ENCODE data around the gene BCL2L12.

Gene BCL2L12

DNA sequence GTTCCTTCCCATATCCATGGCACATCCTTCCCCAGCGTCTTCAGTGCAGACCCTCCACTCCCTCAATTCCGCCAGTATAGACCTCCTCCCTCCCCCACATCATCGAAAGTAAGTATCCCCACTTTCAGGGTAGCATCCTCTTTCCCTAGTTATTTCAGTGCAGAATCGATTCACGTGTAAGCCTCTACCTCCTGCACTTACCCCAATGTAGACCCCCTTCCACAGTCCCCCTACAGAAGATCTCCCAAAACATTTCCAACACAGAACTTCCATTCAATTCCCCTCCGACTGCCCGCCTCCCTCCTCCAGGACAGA is 740 bp upstream of the BCL2L12 start:
- peak overlapping the region; percentile 87 for H3K4me3 ChIP-seq (ENCODE audit: low read length)
- no peak for TF ChIP-seq ZNF274 (IDR thresholded peaks at IDR 0.05; ENCODE audit: low read depth, low read length)

DNA sequence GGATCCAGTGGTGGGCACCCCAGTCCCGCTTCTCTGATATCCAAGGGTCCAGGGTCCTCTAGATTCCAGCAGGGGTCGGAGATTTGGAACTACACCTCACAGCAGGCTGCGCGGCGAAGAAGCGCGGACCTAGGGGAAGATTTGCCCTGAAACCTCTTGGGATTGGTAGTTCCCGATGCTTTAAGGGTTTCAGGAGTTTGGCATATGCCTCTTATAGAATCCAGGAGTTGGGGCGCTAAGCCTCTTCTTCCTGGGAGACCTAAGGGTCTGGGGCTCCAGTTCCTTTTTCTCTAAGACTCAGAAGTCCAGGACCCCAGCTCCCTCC is 349 bp downstream of the BCL2L12 start:
- peak overlapping the region; percentile 87 for H3K4me3 ChIP-seq (ENCODE audit: low read length)
- no peak for TF ChIP-seq ZNF274 (IDR thresholded peaks at IDR 0.05; ENCODE audit: low read depth, low read length)

DNA sequence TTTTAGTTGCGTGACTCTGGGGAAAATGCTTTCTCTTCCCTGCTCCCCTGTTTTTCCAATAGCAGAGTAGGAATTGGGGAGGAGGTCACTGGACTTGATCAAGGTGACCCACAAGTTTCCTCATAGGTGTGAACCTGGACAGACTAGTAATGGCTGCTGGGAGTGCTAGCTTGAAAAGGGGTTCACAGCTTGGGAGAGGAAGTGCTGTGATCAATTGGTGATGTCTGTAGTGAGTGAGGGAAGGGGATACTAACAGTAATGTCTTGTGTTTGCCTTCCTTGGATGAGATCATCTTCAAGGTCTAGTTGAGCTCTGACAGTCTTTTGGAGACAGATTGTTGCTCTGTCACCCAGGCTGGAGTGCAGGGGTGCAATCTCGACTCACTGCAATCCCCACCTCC is 1.7 kb downstream of the BCL2L12 start:
- TF ChIP-seq ZNF274 (IDR thresholded peaks at IDR 0.05; ENCODE audit: low read depth, low read length), result no peak
- H3K4me3 ChIP-seq (ENCODE audit: low read length), result no peak overlapping the region

DNA sequence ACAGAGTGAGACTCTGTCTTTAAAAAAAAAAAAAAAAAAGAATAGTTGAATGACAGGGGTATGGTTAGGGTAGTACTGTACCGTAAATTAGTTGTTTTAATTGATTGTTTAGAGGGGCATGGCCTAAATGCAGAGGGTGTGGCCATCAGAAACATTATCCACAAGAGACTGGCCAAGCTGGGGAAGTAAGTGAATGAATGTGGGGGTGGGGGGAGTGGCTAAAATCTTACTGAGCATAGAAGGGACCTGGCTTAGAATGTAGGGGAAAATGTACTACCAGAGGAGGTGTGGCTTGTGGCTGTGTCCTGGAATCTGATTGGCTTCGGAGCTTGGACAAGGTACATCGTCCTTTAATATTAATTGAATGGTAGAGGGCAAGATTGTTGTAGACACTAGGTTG is 3.8 kb downstream of the BCL2L12 start:
- H3K4me3 ChIP-seq (ENCODE audit: low read length), result no peak overlapping the region
- no peak for TF ChIP-seq ZNF274 (IDR thresholded peaks at IDR 0.05; ENCODE audit: low read depth, low read length)

DNA sequence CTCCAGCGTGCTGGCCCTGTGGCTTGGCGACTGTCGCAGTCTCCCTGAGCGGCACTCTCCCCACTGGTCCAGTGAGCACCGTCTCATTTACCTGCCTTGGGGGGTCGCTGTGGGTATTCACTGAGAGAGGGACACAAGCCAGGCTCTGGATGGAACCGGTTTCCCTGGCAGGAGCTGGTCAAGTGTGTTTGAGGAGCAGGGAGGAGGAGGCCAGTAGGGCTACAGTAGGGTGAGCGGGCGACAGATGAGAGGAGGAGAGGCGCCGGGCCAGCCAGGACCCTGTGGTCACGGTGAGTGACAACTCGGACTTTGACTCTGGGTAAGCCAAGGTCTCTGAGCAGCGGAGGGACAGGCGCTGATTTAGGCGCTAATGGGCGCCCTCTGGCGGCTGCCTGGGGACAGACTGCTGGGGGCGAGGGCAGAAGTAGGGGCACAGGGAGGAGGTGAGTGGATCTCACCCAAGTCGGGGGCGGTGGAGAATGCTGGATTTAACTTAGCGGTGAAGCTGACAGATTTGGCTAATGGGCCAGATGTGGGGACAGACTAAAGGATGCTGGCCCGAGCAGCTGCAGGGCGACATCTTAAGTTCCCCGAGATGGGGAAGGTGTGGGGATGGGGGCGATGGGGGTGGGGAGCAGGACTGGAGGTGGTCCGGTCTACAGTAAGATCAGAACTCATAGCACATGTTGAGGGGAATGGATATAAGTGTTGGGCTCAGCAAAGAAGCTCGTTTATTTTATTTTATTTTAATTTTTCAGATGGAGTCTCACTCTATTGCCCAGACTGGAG is 6.6 kb downstream of the BCL2L12 start:
- TF ChIP-seq ZNF274 (IDR thresholded peaks at IDR 0.05; ENCODE audit: low read depth, low read length), result no peak
- H3K4me3 ChIP-seq (ENCODE audit: low read length), result no peak overlapping the region

DNA sequence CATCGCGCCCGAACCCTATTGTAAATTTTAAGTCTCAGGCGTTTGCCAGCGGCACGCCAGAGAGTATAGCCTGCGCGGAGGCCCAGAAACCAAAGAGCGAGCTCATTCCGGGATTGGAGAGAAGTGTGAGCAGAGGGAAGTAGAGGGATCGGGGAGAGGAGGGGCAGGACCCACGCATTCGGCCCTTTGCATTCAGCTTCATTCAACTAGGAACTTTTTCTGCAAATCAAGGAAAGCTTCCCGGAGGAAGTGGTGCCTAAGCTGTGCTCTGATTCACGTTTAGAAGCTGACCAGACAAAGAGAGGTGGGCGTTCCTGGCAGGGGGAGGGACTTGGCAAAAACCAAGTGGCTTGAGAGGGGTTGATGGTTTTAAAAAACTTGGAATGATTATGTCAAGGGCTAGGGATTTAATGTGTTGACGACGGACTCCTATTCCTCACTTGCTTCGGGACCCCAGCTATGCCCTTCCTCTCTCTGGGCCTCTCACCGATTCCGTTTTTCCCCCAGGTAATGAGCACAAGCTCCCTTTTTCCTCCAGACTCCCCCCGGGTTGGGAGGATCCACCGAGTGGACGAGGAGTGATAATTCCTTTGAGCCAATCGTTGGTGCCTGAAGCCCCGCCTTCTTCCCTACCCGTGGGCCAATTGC is 10.5 kb downstream of the BCL2L12 start:
- peak overlapping the region; percentile 76; the same call in 1 of the 2 replicates for H3K4me3 ChIP-seq (ENCODE audit: low read length)
- no peak for TF ChIP-seq ZNF274 (IDR thresholded peaks at IDR 0.05; ENCODE audit: low read depth, low read length)

DNA sequence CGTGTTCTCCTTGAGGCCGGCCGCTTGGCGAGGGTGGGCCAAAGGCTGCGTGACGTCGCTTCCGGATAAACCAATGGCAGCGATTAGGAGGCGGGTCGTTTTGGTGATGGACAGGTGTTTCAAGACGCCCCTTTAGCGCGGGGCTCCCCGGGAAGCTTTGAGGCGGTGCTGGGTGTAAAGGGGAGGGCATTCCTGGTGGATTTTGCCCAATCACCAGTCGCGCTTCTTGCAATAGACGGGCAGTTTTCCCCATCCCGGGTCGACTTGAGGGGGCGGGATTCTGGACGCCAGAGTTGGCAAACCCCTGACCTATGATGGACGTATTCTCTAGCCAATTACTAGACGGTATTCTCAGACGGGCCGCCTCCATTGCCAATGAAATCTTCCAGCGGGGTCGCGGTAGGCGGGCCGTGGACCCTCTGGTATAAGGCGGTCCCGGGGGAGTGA is 11.1 kb downstream of the BCL2L12 start:
- H3K4me3 ChIP-seq (ENCODE audit: low read length), result peak overlapping the region; percentile 81; the same call in 1 of the 2 replicates
- no peak for TF ChIP-seq ZNF274 (IDR thresholded peaks at IDR 0.05; ENCODE audit: low read depth, low read length)

DNA sequence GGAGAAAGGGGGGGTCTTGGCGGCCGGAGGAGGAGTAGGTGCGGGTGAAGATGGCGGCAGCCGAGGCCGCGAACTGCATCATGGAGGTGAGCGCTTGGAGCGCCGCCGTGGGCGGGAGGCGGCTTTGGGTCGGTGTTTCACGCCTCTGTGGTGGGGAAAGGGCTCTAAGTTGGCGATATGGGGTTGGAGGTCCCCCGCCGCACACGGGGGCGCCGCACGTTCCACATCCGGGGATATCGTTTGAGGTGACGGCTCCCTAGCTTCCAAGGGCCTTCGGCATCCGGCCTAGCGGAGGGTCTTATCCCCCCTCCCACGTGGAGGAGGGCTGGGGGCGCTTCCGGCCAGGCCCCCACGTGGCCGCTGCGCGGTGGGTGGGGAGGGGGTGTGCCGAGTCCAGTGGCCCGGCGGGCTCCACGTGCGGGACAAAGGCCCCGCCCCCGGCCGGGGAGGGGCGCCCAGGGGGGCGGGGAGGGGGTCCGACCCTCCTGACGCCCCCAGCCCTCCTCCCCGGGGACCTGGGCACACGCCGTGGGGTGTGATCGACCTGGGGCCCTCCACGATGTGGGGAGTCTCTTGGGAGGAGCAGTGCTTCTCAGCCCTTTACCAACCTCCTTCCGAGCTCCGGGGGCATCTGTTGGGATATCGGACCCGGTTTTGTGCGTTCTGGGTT is 11.6 kb downstream of the BCL2L12 start, which contains the start of gene PRMT1:
Gene PRMT1 (plus strand): TSS at position 41 of the 670 bp plus-strand sequence. CDS start 10 bp downstream, at position 51.
- peak within 1 kb of the TSS; percentile 81 for H3K4me3 ChIP-seq (ENCODE audit: low read length)
- TF ChIP-seq ZNF274 (IDR thresholded peaks at IDR 0.05; ENCODE audit: low read depth, low read length), result no peak

DNA sequence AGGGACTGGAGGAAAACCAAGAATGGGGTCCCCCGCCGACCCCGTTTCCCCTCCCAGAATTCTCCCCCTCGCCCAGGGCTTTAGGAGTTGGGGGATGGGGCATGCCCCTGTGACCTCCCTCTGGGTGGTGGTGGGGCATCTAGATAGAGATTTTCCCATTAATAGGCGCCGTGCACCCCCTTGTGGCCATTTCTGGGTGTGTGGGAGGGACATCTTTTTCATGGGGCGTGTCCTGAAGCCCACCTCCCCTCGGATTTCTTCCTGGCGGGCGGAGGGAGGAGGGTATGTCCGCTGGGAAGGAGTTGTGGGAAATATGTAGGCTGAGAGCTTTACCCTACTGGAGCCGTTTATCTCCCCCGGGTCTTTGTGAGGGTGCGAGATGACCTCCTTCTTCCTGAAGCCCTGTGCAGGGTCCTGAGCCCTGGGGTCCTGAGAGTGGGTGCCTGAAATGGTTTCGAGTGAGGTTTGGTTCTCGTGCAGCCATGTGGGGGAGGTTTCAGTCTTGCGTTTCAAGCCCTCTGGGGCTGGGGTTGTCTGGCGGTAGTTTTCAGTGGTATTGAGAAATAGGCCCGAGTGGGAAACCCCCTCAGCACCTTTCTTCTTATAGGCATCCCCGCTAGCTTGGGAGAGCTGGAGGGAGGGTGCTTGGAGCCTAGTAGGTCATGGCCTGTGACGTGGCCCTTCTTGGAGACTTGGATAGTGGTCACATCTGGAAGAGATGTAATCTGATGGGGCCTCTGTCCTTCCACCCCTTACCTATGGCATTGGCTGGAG is 12.4 kb downstream of the BCL2L12 start:
- peak overlapping the region; percentile 81 for H3K4me3 ChIP-seq (ENCODE audit: low read length)
- no peak for TF ChIP-seq ZNF274 (IDR thresholded peaks at IDR 0.05; ENCODE audit: low read depth, low read length)

DNA sequence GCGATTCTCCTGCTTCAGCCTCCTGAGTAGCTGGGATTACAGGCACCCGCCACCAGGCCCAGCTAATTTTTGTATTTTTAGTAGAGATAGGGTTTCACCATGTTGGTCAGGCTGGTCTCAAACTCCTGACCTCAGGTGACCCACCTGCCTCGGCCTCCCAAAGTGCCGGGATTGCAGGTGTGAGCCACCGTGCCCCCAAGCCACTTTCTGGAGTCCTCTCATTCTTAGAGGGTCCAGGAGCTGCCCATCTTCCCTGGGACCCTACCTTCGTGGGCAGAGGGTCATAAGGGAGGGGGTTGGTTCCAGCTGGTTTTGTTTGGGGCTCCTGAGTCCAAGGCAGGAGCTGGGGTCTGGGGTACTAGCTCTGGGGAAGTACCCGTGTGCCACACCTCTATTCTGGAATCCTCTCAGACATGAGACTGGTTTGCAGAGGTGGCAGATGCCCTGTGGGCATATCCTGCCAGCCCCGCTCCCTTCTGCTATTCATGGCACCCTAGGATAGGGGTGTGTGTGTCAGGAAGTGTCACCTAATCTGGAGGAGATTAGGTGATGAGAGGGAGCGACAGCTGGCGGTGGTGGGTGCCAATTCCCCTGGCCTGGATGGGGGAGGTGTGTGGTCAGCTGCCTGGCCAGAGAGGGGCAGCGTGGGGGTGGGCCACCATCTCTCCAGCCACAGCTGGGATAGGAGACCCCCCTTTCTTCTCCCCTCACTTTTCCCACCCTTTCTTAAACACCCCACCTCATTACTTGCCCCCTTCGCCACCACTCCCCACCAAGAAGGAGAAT is 13.4 kb downstream of the BCL2L12 start:
- peak overlapping the region; percentile 13; the same call in 1 of the 2 replicates for H3K4me3 ChIP-seq (ENCODE audit: low read length)
- no peak for TF ChIP-seq ZNF274 (IDR thresholded peaks at IDR 0.05; ENCODE audit: low read depth, low read length)

DNA sequence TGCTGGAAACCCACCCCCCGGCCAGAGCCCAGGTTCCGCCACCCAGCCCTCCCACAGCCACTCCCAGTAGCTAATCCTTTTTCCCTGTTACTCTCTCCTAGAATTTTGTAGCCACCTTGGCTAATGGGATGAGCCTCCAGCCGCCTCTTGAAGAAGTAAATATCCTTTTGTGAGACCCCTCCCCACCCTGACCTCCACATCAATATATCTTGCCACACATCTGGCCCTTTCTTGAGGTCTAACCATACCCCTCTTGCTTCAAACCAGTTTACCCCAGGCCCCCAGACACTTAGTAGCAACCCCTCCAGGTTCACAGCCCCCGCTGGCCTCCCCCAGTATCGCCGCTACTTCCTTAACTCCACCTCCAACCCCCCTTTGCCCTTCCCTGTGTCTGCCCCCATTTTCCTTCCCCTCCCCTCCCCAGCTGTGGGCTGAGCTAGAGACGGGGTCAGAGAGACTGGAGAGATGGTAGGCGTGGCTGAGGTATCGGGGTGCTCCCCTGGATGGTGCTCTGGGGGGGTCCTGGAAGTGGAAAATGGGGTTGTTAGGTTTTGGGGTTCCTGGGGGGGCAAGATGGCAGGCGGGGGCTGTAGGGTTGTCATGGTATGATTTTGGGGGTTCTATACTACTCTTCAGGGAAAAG is 14.2 kb downstream of the BCL2L12 start:
- no peak overlapping the region for H3K4me3 ChIP-seq (ENCODE audit: low read length)
- no peak for TF ChIP-seq ZNF274 (IDR thresholded peaks at IDR 0.05; ENCODE audit: low read depth, low read length)

DNA sequence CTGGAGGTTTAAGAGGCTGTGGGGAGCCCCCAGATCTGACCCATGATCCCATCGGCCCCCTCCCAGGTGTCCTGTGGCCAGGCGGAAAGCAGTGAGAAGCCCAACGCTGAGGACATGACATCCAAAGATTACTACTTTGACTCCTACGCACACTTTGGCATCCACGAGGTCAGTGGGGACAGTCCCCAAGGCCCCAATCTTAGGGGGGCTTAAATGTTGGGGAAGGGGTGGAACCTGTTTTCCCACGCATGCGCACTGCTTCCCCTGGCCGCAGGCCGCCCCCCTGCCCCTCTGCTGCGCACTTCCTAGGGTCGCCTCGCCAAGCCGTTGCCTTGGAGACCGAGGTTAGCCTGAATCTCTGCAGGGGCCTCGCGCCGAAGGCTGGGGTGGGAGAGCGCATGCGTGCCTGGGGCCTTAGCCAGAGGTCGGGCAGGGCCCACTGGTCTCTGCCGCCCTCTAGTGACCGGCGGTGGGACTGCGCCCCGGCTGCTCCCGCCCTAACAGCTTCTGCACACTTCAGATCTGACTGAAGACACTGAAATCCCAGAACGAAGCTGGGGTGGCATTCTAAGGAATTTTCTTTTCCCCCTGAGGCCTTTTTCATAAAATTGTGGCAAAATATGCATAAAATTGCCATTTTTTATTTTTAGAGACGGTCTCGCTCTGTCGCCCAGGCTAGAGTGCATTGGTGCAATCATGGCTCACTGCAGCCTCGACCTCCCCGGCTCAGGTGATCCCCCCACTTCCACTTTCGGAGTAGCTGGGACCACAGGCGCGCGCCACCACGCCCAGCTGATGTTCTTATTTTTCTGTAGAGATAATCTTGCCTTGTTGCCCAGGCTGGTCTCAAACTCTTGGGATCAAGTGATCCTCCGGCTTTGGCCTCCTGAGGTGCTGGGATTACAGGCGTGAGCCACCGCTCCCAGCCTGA is 15.0 kb downstream of the BCL2L12 start:
- TF ChIP-seq ZNF274 (IDR thresholded peaks at IDR 0.05; ENCODE audit: low read depth, low read length), result no peak
- H3K4me3 ChIP-seq (ENCODE audit: low read length), result no peak overlapping the region
